HG02571 (cell line): ENCODE data around the gene ITGA1.
A peak's percentile ranks its signal among the peaks of the same experiment; 100 is the strongest.
"Not testable (repeated sequence)": the region's sequence is repeated elsewhere in the genome, so short reads cannot be mapped to it uniquely, and the experiment has no call there.

Experiments used
- ATAC-seq: cut with Tn5 transposase; IDR thresholded peaks from one replicate; pipeline ENCODE4 v1.9.1; 2021; ENCODE audit warnings: mild to moderate bottlenecking, moderate library complexity; ENCODE audit not compliant: unreplicated experiment

The ITGA1 gene

GRCh38 chr5:52787600-52788504 lies at the start of gene ITGA1, which contains the start of gene PELO:
ITGA1 (plus strand) TSS chr5:52787916; CDS start chr5:52788354, 438 bp downstream.
PELO (plus strand) TSS chr5:52787916; CDS start chr5:52800395, 12,479 bp downstream.
- ATAC-seq, result peak; percentile 79

GRCh38 chr5:52738095-52738506 lies 49.6 kb upstream of the ITGA1 start:
- ATAC-seq, result peak; percentile 65

DNA sequence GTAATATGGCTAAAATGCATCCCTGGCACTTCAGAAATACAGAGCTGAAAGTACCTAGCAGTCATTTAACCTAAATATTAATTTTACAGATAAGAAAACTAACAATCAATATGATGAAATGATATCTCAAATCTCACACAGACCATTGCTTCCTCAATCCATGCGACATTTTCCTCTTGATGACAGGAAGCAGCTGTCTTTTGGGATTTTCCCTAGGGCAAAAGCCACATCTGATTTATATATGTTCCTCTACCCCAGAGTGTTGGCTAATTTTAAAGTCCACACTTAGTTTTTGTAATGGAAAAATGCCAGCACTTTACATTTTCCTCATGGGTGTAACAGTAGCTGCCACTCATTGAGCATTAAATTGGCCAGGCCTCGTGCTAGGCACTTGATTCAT lies 47.7 kb upstream of the ITGA1 start:
- ATAC-seq, result no peak

GRCh38 chr5:52743012-52743411 lies 44.7 kb upstream of the ITGA1 start:
- no peak for ATAC-seq

DNA sequence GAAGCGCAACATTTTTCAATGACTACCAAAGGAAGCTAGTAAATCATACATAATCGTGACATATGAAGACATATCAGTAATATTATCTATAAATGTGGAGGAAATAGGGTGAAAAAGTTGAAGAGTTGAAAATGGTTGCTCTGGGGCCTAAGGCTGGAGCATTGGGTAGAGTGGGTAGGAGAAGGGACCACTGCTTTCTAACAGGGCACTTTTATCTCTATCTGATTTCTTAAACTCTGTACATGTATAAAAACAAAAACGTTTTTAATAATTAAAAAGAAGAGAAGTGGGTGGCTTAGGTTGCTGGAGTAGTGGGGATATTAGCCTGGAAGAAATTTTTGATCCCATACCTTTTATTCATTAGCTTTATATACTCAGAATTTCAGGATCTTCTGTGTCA lies 44.2 kb upstream of the ITGA1 start:
- ATAC-seq, result no peak

GRCh38 chr5:52743970-52744369 lies 43.7 kb upstream of the ITGA1 start:
- ATAC-seq, result no peak

GRCh38 chr5:52744867-52745458 lies 42.8 kb upstream of the ITGA1 start:
- not testable (repeated sequence) for ATAC-seq

GRCh38 chr5:52746539-52746938 lies 41.2 kb upstream of the ITGA1 start:
- ATAC-seq, result no peak

- ATAC-seq, result no peak
Measured at GRCh38 chr5:52748590-52748989, 39.1 kb upstream of the ITGA1 start.

GRCh38 chr5:52749666-52750065 lies 38.0 kb upstream of the ITGA1 start:
- ATAC-seq, result no peak

DNA sequence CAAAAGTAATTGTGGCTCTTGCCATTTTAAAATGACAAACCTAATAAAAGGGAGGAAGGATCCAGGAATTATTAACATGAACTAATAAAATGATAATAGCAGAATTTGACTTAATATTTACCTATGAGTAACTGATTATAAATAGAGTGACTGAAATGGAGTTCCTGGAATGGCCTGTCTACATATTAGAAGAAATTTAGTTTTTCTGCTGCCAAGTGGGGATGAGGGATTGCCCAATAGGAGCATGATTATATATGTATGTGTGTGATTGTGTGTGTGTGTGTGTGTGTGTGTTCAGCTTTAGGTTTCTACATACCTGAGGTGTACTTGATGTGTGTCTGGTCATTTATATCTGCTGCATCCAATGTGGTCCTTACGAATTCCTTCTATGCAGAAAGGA lies 36.6 kb upstream of the ITGA1 start:
- no peak for ATAC-seq

DNA sequence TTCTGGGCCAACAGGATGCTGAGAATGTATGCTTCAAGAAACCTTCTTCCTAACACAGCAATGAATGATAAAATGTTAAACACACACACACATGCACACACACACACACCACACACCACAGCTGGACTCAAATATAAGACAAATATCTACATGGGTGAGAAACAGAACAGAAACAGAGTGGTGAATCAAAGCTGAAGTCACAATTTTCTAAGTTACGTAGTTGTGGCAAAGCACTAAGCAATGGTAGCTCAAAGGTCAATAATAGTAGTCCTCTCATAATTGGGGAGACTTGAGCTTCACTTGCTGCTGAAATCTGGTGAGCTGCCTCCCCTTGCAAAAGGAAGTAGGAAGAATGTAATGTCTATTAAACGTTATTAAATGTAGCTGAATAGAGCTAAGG lies 33.7 kb upstream of the ITGA1 start:
- ATAC-seq, result no peak

- ATAC-seq, result no peak
Measured at GRCh38 chr5:52757527-52757926, 30.2 kb upstream of the ITGA1 start.

GRCh38 chr5:52758014-52758413 lies 29.7 kb upstream of the ITGA1 start:
- ATAC-seq, result no peak

DNA sequence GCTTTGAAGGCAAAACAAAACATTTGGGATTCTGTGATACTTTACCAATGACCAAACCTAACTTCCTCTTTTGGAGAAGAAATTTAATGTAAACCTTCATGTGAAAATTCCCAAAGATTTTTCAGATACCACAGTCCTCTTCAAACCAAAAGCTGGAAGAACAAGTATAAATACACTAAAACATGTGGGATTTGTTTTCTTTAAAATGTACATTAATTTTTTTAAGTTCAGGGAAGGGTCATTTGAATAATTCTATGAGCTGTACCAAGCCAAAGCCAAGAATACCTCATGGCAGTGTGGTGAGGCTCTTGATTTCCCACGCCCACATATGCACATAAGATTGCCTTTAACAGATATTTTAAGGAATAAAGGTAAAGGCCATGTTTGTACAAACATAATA lies 28.4 kb upstream of the ITGA1 start:
- ATAC-seq, result no peak

- no peak for ATAC-seq
Measured at GRCh38 chr5:52760695-52761366, 26.9 kb upstream of the ITGA1 start.

DNA sequence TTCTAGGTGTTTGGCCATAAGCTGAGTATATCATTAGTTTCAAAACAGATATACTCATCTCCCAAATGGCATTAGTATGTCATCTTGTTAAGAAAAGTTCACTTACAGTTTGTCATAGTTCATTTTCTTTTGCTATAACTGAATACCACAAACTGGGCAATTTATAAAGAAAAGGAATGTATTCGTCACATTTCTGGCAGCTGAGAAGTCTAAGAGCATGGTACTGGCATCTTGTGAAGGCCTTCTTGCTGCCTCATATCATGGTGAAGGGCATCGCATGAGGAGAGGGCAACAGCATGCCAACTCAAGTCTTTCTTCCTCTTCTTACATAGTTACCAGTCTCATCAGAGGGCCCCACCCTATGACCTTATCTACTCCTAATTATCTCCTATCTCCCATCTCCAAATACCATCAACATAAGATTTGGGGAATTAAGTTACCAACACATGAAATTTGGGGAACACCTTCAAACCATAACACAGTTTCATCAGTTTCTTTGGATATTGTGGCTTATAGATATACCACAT lies 20.4 kb upstream of the ITGA1 start:
- ATAC-seq, result no peak

- peak; percentile 36 for ATAC-seq
Measured at GRCh38 chr5:52767766-52768480, 19.8 kb upstream of the ITGA1 start.

GRCh38 chr5:52769061-52769460 lies 18.7 kb upstream of the ITGA1 start:
- ATAC-seq, result no peak

DNA sequence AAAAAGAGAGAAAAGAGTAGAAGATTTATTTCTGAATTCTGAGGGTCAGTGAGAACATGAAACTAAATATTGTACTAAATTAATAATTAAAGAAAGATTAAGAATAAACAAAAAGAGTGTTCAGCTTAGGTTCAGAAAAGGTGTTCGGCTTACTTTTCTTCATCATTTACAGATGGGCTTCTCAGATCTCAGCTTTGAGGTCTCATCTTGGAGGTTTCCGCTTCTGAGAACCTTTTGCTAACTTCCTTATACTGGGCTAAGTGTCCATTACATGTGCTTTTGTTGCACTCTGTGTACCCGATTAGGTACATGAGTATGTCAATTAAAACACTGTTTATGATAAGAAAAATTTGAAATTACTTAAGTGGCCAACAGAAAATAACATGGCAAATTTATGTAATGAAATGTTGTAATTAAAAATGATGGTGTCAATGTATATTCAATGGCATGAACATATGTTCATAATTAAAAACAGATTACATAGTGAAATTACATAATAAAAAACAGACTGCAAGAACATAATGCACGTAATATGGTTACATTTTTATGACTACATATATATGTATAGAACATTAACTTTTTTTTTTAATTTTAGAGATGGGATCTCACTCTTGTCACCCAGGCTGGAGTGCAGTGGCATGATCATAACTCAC lies 17.3 kb upstream of the ITGA1 start:
- no peak for ATAC-seq
